ENCODE results near the gene TRERF1. TPM values are rescaled to one million over a fixed set of nuclear protein-coding genes. Genes with fewer than 3 reads are reported as not detected.

The TRERF1 gene
- total and polyA plus RNA-seq, 2 of the 4 experiments (the other 2 are of a cell fraction): 6.3 to 9.9 TPM

- Histone ChIP-seq H3K9me1 (ENCODE audit: insufficient read depth, low read length) (peaks cover 13% of the 10 kb centered on the region), H3K56ac (ENCODE audit: extremely low read depth, insufficient read depth, low read length) (no peak overlapping the region), H3K18ac (ENCODE audit: low read depth, low read length) (no peak overlapping the region), H3K79me1 (ENCODE audit: low read depth in 1 of 2, low read length in 2 of 2) (peaks cover 27 to 75% of the 10 kb centered on the region in 2 experiments), H2BK5ac (ENCODE audit: low read depth, low read length, poor library complexity, severe bottlenecking) (peak overlapping the region; percentile 31), H2BK15ac (ENCODE audit: low read depth, low read length) (no peak overlapping the region), H3K9ac (ENCODE audit: low read depth, low read length) (no peak overlapping the region), H2BK120ac (ENCODE audit: low read depth, low read length) (no peak overlapping the region), H3K4me1 (ENCODE audit: control insufficient read depth, insufficient read depth, low read length) (peaks cover 14% of the 10 kb centered on the region), H2BK20ac (ENCODE audit: low read depth, low read length) (no peak overlapping the region), H4K20me1 (ENCODE audit: insufficient read depth, low read length) (peaks cover 15% of the 10 kb centered on the region), H3K27me3 (ENCODE audit: control insufficient read depth, insufficient read depth, low read length) (no peaks in the 10 kb centered on the region), H2AK5ac (ENCODE audit: low read depth, low read length) (no peak overlapping the region), H3K4ac (ENCODE audit: low read depth, low read length) (no peak overlapping the region), H4K8ac (ENCODE audit: low read depth in 2 of 2, low read length in 2 of 2) (peak overlapping the region in 1 of 2 experiments; percentile 1; a peak in 1 of 4 replicates), H4K5ac (ENCODE audit: low read depth, low read length) (no peak overlapping the region), H3K14ac (replicated peaks; ENCODE audit: low read depth, low read length) (peak overlapping the region; percentile 53), H2AK9ac (replicated peaks; ENCODE audit: low read depth, low read length, poor library complexity) (no peak overlapping the region), H3K36me3 (ENCODE audit: control insufficient read depth, insufficient read depth, low read length) (no peaks in the 10 kb centered on the region), H2AFZ (replicated peaks; ENCODE audit: low read length, poor library complexity) (no peak overlapping the region), H3K4me2 (ENCODE audit: low read depth, low read length) (peak overlapping the region; percentile 88), H4K91ac (ENCODE audit: insufficient read depth, low read depth, low read length) (peak overlapping the region; percentile 8; the same call in 1 of the 2 replicates), H3K4me3 (ENCODE audit: insufficient read depth, low read depth, low read length) (no peak overlapping the region), H3K23ac (ENCODE audit: low read depth, low read length) (peak overlapping the region; percentile 48; the same call in 1 of the 2 replicates), H3K27ac (ENCODE audit: insufficient read depth, low read length) (peak overlapping the region; percentile 20; the same call in 1 of the 2 replicates), H3K9me3 (ENCODE audit: control insufficient read depth, insufficient read depth, low read length) (no peaks in the 10 kb centered on the region)
- DNase-seq (no peak), ATAC-seq (ENCODE audit: low read depth) (no peak)
- intact Hi-C loops (cut with micrococcal nuclease) (loop anchor here (10.0 kb wide), 1 partner anchor 94 kb away; no protein-coding TSS in a partner anchor), in situ Hi-C loops (cut with MboI; ENCODE audit: low sequenced_read_pairs) (no loop called here), dilution Hi-C loops (cut with HindIII; ENCODE audit: low sequenced_read_pairs, unreplicated experiment) (no loop called here)
- WGBS, 2 experiments (ENCODE audit: extremely low coverage in 2 of 2, insufficient read length in 1 of 2): 63% methylated on average over 4 of the region's 5 CpGs; no CpG with 5 or more reads in 1 of the 2 experiments
- no peak for TF ChIP-seq ELK1 (IDR thresholded peaks at IDR 0.05; ENCODE audit: borderline replicate concordance, low read depth, low read length)
- no peak for TF ChIP-seq NFE2L2 (IDR thresholded peaks at IDR 0.05; ENCODE audit: low read depth, low read length)
- no peak for TF ChIP-seq RFX5 (IDR thresholded peaks at IDR 0.05; ENCODE audit: low read depth, low read length)
- TF ChIP-seq CTCF (conservative IDR thresholded peaks at IDR 0.05; ENCODE audit: low read depth, low read length): no peak
- TF ChIP-seq MAFK (IDR thresholded peaks at IDR 0.05; ENCODE audit: low read depth, low read length): no peak
- TF ChIP-seq MAZ (IDR thresholded peaks at IDR 0.05; ENCODE audit: borderline replicate concordance, low read depth, low read length): no peak
- TF ChIP-seq RAD21 (IDR thresholded peaks at IDR 0.05; ENCODE audit: low read length): no peak
- TF ChIP-seq, protein P1, sequence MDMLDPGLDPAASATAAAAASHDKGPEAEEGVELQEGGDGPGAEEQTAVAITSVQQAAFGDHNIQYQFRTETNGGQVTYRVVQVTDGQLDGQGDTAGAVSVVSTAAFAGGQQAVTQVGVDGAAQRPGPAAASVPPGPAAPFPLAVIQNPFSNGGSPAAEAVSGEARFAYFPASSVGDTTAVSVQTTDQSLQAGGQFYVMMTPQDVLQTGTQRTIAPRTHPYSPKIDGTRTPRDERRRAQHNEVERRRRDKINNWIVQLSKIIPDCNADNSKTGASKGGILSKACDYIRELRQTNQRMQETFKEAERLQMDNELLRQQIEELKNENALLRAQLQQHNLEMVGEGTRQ (IDR thresholded peaks at IDR 0.05; ENCODE audit: low read depth, low read length): no peak
- TF ChIP-seq RCOR1 (IDR thresholded peaks at IDR 0.05; ENCODE audit: insufficient replicate concordance, low read length): no peak
- TF ChIP-seq BHLHE40 (IDR thresholded peaks at IDR 0.05; ENCODE audit: low read depth, low read length): no peak
- TF ChIP-seq MXI1 (IDR thresholded peaks at IDR 0.05; ENCODE audit: borderline replicate concordance, low read depth, low read length): no peak
- TF ChIP-seq POLR2A (IDR thresholded peaks at IDR 0.05; ENCODE audit: low read depth, low read length): no peak
- TF ChIP-seq CEBPB (IDR thresholded peaks at IDR 0.05; ENCODE audit: low read depth, low read length): no peak
- BruUV-seq (replicated peaks): no TSS peak
- CTCF ChIA-PET: interaction anchor here (1.5 to 1.6 kb wide), 2 partner anchors 99 to 234 kb away, joined by 3 to 4 read pairs; no protein-coding TSS in a partner anchor
- POLR2A ChIA-PET (ENCODE audit: unreplicated experiment): no interaction called here
These were observed 3.3 kb downstream of the TRERF1 start for GRCh38 chr6:42448391-42448790.

Measured in IMR-90 (cell line).